K562 (cell line): ENCODE results near the gene DDHD1. TPM values are rescaled to one million over a fixed set of nuclear protein-coding genes. Genes with fewer than 3 reads are reported as not detected.

Experiments used
- ATAC-seq: fragments of 200-7000 bp; cut with Tn5 transposase; 3 replicates; pipeline ENCODE4 v1.9.1; 2020; ENCODE audit warnings: moderate library complexity
- BruUV-seq: library from RNA; stranded (reverse); fragments of 400-500 nt; replicated peaks from 2 replicates; lab custom pipeline; 2021; lab: Mats Ljungman, UMichigan
- CTCF ChIA-PET: fragments of 300-600 bp; formaldehyde crosslinking; extraction: SDS; loops from one replicate; lab custom pipeline; 2021; ENCODE audit warnings: low intra/inter-chr PET ratio; lab: Yijun Ruan, JAX
- POLR2A ChIA-PET: fragments of 300-600, 350-650 bp; sonication (Branson Sonifier 250); formaldehyde crosslinking; extraction: SDS; loops from one replicate; lab custom pipeline; 2021; ENCODE audit warnings: antibody characterized with exemption, inconsistent platforms; lab: Yijun Ruan, JAX
- DNase-seq, 4 experiments: peaks; one replicate each; pipeline versions ENCODE4 v3.0.0 to v3.0.0-alpha.2; 2011 to 2018; ENCODE audit warnings: low spot score in 3 of 4, mixed read lengths in 3 of 4; ENCODE audit errors: extremely low read depth in 1 of 4
- FAIRE-seq: peaks from 2 replicates; lab custom pipeline; 2011; peaks lifted over from hg19 to GRCh38; lab: Jason Lieb, UNC
- H2AFZ ChIP-seq: 2 replicates; pipeline ENCODE4 v1.6.0; 2011; ENCODE audit warnings: low read depth, low read length, control low read depth, inconsistent platforms
- H3K27ac ChIP-seq: fragments of 200-600 bp; 3 replicates; pipeline ENCODE4 v1.8.0; 2011; ENCODE audit warnings: low read depth, mild to moderate bottlenecking, control low read depth, inconsistent platforms, low read length, moderate library complexity, mixed read lengths; ENCODE audit errors: extremely low read depth
- H3K27me3 ChIP-seq, 2 experiments: fragments of 300-600 bp in 1 of 2; 2 replicates in 1 of 2; 3 replicates in 1 of 2; pipeline versions ENCODE4 v1.6.0 to v1.8.0; 2011; ENCODE audit warnings: inconsistent platforms in 2 of 2, low read length in 2 of 2, mild to moderate bottlenecking in 1 of 2, mixed read lengths in 1 of 2, moderate library complexity in 1 of 2; ENCODE audit not compliant: control insufficient read depth in 2 of 2, insufficient read depth in 2 of 2
- H3K36me3 ChIP-seq: fragments of 300-600 bp; 3 replicates; pipeline ENCODE4 v1.8.0; 2011; ENCODE audit warnings: mild to moderate bottlenecking, low read length, inconsistent platforms; ENCODE audit not compliant: control insufficient read depth, insufficient read depth
- H3K4me1 ChIP-seq, 2 experiments: fragments of 200-600 bp in 1 of 2; replicated peaks in 1 of 2; 2 replicates in 1 of 2; 3 replicates in 1 of 2; pipeline versions ENCODE4 v1.5.1 to v1.8.0; 2011; ENCODE audit warnings: inconsistent platforms in 2 of 2, low read length in 2 of 2, mild to moderate bottlenecking in 1 of 2, mixed read lengths in 1 of 2, moderate library complexity in 1 of 2; ENCODE audit not compliant: control insufficient read depth in 2 of 2, insufficient read depth in 2 of 2
- H3K4me2 ChIP-seq: 2 replicates; pipeline ENCODE4 v1.6.1; 2011; ENCODE audit warnings: low read length, control low read depth, inconsistent platforms, mixed read lengths; ENCODE audit not compliant: insufficient read depth
- H3K4me3 ChIP-seq: fragments of 200-600 bp; sonication (generic), shearing (Covaris generic); 2 replicates; pipeline ENCODE4 v1.5.1; 2016; ENCODE audit warnings: control low read depth, inconsistent platforms
- H3K79me2 ChIP-seq: fragments of 200-600 bp; 3 replicates; pipeline ENCODE4 v1.8.0; 2011; ENCODE audit warnings: low read length, inconsistent platforms; ENCODE audit not compliant: control insufficient read depth, insufficient read depth
- H3K9ac ChIP-seq, 2 experiments: 2 replicates each; pipeline versions ENCODE4 v1.6.0 to v1.6.1; 2011; ENCODE audit warnings: low read depth in 2 of 2, low read length in 2 of 2, control low read depth in 1 of 2, inconsistent platforms in 1 of 2, mild to moderate bottlenecking in 1 of 2, mixed read lengths in 1 of 2; ENCODE audit not compliant: insufficient read depth in 1 of 2
- H3K9me1 ChIP-seq: one replicate; pipeline ENCODE4 v1.6.0; 2011; ENCODE audit warnings: inconsistent platforms, mild to moderate bottlenecking, low read length, moderate library complexity; ENCODE audit not compliant: control insufficient read depth, insufficient read depth
- H3K9me3 ChIP-seq: replicated peaks from 2 replicates; pipeline ENCODE4 v1.5.1; 2011; ENCODE audit warnings: low read depth, low read length, inconsistent platforms; ENCODE audit not compliant: control insufficient read depth, insufficient read depth
- H4K20me1 ChIP-seq: replicated peaks from 2 replicates; pipeline ENCODE4 v1.6.1; 2011; ENCODE audit warnings: low read length, inconsistent platforms, mixed read lengths; ENCODE audit not compliant: control insufficient read depth, insufficient read depth
- ARID1B ChIP-seq: fragments of 450-650 bp; IDR thresholded peaks from 2 replicates; pipeline ENCODE4 v1.6.1; 2016; ENCODE audit warnings: antibody characterized with exemption, mild to moderate bottlenecking, inconsistent platforms
- CBFA2T2 ChIP-seq: fragments of 450-650 bp; conservative IDR thresholded peaks from 2 replicates; pipeline ENCODE4 v1.6.1; 2017; ENCODE audit warnings: mild to moderate bottlenecking
- CBFA2T3 ChIP-seq: fragments of 450-650 bp; IDR thresholded peaks from 2 replicates; pipeline ENCODE4 v1.6.1; 2017
- CEBPB ChIP-seq: fragments of 450-650 bp; IDR thresholded peaks from 2 replicates; pipeline ENCODE4 v1.6.1; 2016; ENCODE audit warnings: missing genetic modification characterization, missing compliant biosample characterization
- HMG20A ChIP-seq: fragments of 450-650 bp; formaldehyde crosslinking; conservative IDR thresholded peaks from 2 replicates; pipeline ENCODE4 v1.4.0; 2020; ENCODE audit warnings: mild to moderate bottlenecking, mixed read lengths
- PURB ChIP-seq: sonication (generic); formaldehyde crosslinking; IDR thresholded peaks from 2 replicates; pipeline ENCODE4 v1.9.0; 2021; ENCODE audit warnings: low read depth, mild to moderate bottlenecking, missing genetic modification reagents
- SAFB ChIP-seq: fragments of 200-400 bp; formaldehyde crosslinking; IDR thresholded peaks from 2 replicates; pipeline ENCODE4 v1.6.1; 2017; ENCODE audit warnings: low read depth, low read length, borderline replicate concordance
- TAL1 ChIP-seq: fragments of 450-650 bp; IDR thresholded peaks from 2 replicates; pipeline ENCODE4 v1.6.1; 2016; ENCODE audit warnings: mild to moderate bottlenecking
- TCF3 ChIP-seq: sonication (generic); formaldehyde crosslinking; IDR thresholded peaks from 2 replicates; pipeline ENCODE4 v1.4.0; 2020; ENCODE audit warnings: mild to moderate bottlenecking, missing genetic modification reagents
- TEAD4 ChIP-seq, 2 experiments: sonication (generic) in 1 of 2; formaldehyde crosslinking in 1 of 2; IDR thresholded peaks; 2 replicates each; pipeline versions ENCODE4 v1.6.1 to v1.8.0; 2012 to 2022; ENCODE audit warnings: borderline replicate concordance in 1 of 2, inconsistent platforms in 1 of 2, low read length in 1 of 2, mild to moderate bottlenecking in 1 of 2, missing genetic modification reagents in 1 of 2
- ZKSCAN3 ChIP-seq: fragments of 250-450 bp; sonication (Bioruptor Pico); IDR thresholded peaks from 2 replicates; pipeline ENCODE4 v1.4.0; 2020
- ZNF134 ChIP-seq: fragments of 250-450 bp; sonication (Bioruptor Pico); conservative IDR thresholded peaks from 2 replicates; pipeline ENCODE4 v1.4.0; 2020
- ZNF24 ChIP-seq: fragments of 450-650 bp; IDR thresholded peaks from 2 replicates; pipeline ENCODE4 v1.6.1; 2016
- ZNF707 ChIP-seq: fragments of 250-450 bp; sonication (Bioruptor Pico); conservative IDR thresholded peaks from 2 replicates; pipeline ENCODE4 v1.8.0; 2022; ENCODE audit warnings: inconsistent platforms, mild to moderate bottlenecking, moderate library complexity
- ZSCAN32 ChIP-seq: fragments of 450-650 bp; formaldehyde crosslinking; IDR thresholded peaks from 2 replicates; pipeline ENCODE4 v1.4.0; 2020; ENCODE audit warnings: mild to moderate bottlenecking, moderate library complexity
- WGBS: fragments of 100-300 bp; shearing (Covaris generic); methylation state at CpG from one replicate; pipeline ENCODE4 v1.1.6; 2016; ENCODE audit warnings: low coverage, mixed read lengths; ENCODE audit not compliant: insufficient coverage; ENCODE audit errors: missing lambda C conversion rate; 5-methylcytosine and 5-hydroxymethylcytosine counted together
- in situ Hi-C: fragments of 300-500 bp; cut with MboI; formaldehyde crosslinking; loops from 4 replicates; pipeline ENCODE4 v1.15.0; 2018; ENCODE audit warnings: inconsistent platforms, mixed read lengths
- intact Hi-C: fragments of 100-400 bp; cut with micrococcal nuclease; formaldehyde crosslinking; loops from 2 replicates; pipeline ENCODE4 v1.14.2; 2022
- polyA plus RNA-seq, 8 experiments: library from polyadenylated mRNA; depleted of rRNA in 4 of 8; stranded (reverse) in 5 of 8; unstranded in 3 of 8; fragments of >200 nt; fragmentation: Nextera tagmentation in 2 of 8; fragmentation: Illumina TruSeq in 1 of 8; extraction: Ambion mirVana in 2 of 8; extraction: Trizol in 1 of 8; gene quantifications; 2 replicates each; pipeline versions ENCODE4 v1.2.1 to v1.2.3, GENCODE V29; 2011 to 2014; ENCODE audit warnings: inconsistent platforms in 1 of 8, missing spikeins in 1 of 8
- total RNA-seq, 7 experiments: library from RNA; depleted of rRNA in 6 of 7; stranded (reverse); fragments of >200 nt in 6 of 7; fragmentation: Illumina TruSeq in 2 of 7; extraction: Trizol in 2 of 7; gene quantifications; 2 replicates each; pipeline versions ENCODE4 v1.2.1 to v1.2.3, GENCODE V29; 2011 to 2021; ENCODE audit warnings: low replicate concordance in 1 of 7
- TF ChIP-seq, protein P1 (sequence below): sonication (generic); formaldehyde crosslinking; IDR thresholded peaks from 2 replicates; pipeline ENCODE4 v1.8.0; 2022; ENCODE audit warnings: mild to moderate bottlenecking, missing genetic modification reagents
- TF ChIP-seq, protein P2 (sequence below): fragments of 250-450 bp; sonication (Bioruptor Pico); IDR thresholded peaks from 2 replicates; pipeline ENCODE4 v1.5.1; 2021; ENCODE audit warnings: mild to moderate bottlenecking

DDHD1 gene
- total and polyA plus RNA-seq, 9 of the 15 experiments (the other 6 are each of a cell fraction or from before 2014, with no cell fraction given) = 1.2 to 12.3 (median 5.0) TPM

DNA sequence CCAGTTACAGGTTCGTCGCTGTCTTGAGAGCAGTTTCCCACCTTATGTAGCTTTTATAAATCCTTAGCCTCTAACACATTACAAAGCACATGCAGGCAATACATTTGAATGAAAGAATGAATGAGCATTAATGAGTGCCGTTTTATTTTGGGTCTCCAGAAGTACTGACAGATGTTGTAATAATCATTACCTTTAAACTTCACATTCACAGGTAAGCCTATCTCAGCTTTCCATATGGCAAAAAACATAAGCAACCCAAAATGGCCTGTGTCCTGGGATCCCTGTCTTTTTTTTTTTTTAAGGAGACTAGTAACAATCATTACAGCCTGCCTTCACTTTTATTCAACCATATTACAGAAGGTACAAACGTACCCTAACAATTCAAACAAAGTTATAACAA lies 149.3 kb downstream of the DDHD1 start:
- H2AFZ ChIP-seq = peak overlapping the region; percentile 9; the same call in 1 of the 2 replicates
- no peak overlapping the region for H3K27ac ChIP-seq
- ChIA-PET CTCF (no interaction called here), POLR2A (interaction anchor here (0.5 kb wide), 1 partner anchor 1390 kb away, joined by 3 read pairs; no protein-coding TSS in a partner anchor)
- peak; percentile 29 for FAIRE-seq
- BruUV-seq = no TSS peak
- no peaks in the 10 kb centered on the region for H3K9me3 ChIP-seq
- intact Hi-C loops = no loop called here
- in situ Hi-C loops = no loop called here
- 0 out of 2 replicates have a peak overlapping the region, but pooled peaks have one; percentile 14 for H3K4me2 ChIP-seq
- H3K4me1 ChIP-seq = peaks cover 0 to 7% of the 10 kb centered on the region in 2 experiments; a peak in 2 of 5 replicates
- H3K79me2 ChIP-seq = no peaks in the 10 kb centered on the region
- no peak for ATAC-seq
- no peaks in the 10 kb centered on the region for H3K27me3 ChIP-seq
- 25% methylated on average over 4 of the region's 4 CpGs for WGBS
- H3K9ac ChIP-seq = no peak overlapping the region
- no peaks in the 10 kb centered on the region for H4K20me1 ChIP-seq
- H3K4me3 ChIP-seq = no peak overlapping the region
- H3K36me3 ChIP-seq = no peaks in the 10 kb centered on the region
- TF ChIP-seq ZNF134 (CRISPR knock-in tag) (no peak), PURB (CRISPR knock-in tag) (no peak), CBFA2T2 (0 out of 2 replicates have a peak, but pooled peaks have one; percentile 33), HMG20A (CRISPR knock-in tag) (no peak), TAL1 (peak; percentile 77), TCF3 (CRISPR knock-in tag) (peak; percentile 26), SAFB (no peak), CEBPB (tag) (peak; percentile 30; the same call in 1 of the 2 replicates), ZKSCAN3 (CRISPR knock-in tag) (no peak), ZNF707 (CRISPR knock-in tag) (no peak), ARID1B (peak; percentile 55; the same call in 1 of the 2 replicates), CBFA2T3 (peak; percentile 57), ZNF24 (0 out of 2 replicates have a peak, but pooled peaks have one; percentile 33), ZSCAN32 (CRISPR knock-in tag) (no peak), TEAD4 (IDR thresholded peaks at IDR 0.05; ENCODE audit: low read length) (peak; percentile 65), TEAD4 (CRISPR knock-in tag; IDR thresholded peaks at IDR 0.05; ENCODE audit: borderline replicate concordance) (no peak)
- TF ChIP-seq, protein P1, sequence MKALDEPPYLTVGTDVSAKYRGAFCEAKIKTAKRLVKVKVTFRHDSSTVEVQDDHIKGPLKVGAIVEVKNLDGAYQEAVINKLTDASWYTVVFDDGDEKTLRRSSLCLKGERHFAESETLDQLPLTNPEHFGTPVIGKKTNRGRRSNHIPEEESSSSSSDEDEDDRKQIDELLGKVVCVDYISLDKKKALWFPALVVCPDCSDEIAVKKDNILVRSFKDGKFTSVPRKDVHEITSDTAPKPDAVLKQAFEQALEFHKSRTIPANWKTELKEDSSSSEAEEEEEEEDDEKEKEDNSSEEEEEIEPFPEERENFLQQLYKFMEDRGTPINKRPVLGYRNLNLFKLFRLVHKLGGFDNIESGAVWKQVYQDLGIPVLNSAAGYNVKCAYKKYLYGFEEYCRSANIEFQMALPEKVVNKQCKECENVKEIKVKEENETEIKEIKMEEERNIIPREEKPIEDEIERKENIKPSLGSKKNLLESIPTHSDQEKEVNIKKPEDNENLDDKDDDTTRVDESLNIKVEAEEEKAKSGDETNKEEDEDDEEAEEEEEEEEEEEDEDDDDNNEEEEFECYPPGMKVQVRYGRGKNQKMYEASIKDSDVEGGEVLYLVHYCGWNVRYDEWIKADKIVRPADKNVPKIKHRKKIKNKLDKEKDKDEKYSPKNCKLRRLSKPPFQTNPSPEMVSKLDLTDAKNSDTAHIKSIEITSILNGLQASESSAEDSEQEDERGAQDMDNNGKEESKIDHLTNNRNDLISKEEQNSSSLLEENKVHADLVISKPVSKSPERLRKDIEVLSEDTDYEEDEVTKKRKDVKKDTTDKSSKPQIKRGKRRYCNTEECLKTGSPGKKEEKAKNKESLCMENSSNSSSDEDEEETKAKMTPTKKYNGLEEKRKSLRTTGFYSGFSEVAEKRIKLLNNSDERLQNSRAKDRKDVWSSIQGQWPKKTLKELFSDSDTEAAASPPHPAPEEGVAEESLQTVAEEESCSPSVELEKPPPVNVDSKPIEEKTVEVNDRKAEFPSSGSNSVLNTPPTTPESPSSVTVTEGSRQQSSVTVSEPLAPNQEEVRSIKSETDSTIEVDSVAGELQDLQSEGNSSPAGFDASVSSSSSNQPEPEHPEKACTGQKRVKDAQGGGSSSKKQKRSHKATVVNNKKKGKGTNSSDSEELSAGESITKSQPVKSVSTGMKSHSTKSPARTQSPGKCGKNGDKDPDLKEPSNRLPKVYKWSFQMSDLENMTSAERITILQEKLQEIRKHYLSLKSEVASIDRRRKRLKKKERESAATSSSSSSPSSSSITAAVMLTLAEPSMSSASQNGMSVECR (CRISPR knock-in tag) = no peak
- TF ChIP-seq, protein P2, sequence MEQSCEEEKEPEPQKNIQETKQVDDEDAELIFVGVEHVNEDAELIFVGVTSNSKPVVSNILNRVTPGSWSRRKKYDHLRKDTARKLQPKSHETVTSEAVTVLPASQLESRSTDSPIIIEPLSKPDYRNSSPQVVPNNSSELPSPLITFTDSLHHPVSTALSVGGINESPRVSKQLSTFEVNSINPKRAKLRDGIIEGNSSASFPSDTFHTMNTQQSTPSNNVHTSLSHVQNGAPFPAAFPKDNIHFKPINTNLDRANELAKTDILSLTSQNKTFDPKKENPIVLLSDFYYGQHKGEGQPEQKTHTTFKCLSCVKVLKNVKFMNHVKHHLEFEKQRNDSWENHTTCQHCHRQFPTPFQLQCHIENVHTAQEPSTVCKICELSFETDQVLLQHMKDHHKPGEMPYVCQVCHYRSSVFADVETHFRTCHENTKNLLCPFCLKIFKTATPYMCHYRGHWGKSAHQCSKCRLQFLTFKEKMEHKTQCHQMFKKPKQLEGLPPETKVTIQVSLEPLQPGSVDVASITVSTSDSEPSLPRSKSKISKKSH = no peak
- peak in 1 of 4 experiments; percentile 3 for DNase-seq
- no peaks in the 10 kb centered on the region for H3K9me1 ChIP-seq
